Retinal pigment epithelial cell (primary cell): ENCODE measurements around the gene ANXA4.
"Not testable (repeated sequence)": the region's sequence is repeated elsewhere in the genome, so short reads cannot be mapped to it uniquely, and the experiment has no call there.

ENCODE experiments used
- DNase-seq: peaks from one replicate; pipeline ENCODE4 v3.0.0-alpha.2; 2010; ENCODE audit warnings: low read depth
- H3K4me3 ChIP-seq: 2 replicates; pipeline ENCODE4 v1.5.1; 2011; ENCODE audit warnings: mild to moderate bottlenecking, low read length, control low read depth, moderate library complexity
- TF ChIP-seq, protein P1 (sequence below): conservative IDR thresholded peaks from 2 replicates; pipeline ENCODE4 v1.5.1; 2011; ENCODE audit warnings: low read depth, low read length, control low read depth, inconsistent platforms

The ANXA4 gene

DNA sequence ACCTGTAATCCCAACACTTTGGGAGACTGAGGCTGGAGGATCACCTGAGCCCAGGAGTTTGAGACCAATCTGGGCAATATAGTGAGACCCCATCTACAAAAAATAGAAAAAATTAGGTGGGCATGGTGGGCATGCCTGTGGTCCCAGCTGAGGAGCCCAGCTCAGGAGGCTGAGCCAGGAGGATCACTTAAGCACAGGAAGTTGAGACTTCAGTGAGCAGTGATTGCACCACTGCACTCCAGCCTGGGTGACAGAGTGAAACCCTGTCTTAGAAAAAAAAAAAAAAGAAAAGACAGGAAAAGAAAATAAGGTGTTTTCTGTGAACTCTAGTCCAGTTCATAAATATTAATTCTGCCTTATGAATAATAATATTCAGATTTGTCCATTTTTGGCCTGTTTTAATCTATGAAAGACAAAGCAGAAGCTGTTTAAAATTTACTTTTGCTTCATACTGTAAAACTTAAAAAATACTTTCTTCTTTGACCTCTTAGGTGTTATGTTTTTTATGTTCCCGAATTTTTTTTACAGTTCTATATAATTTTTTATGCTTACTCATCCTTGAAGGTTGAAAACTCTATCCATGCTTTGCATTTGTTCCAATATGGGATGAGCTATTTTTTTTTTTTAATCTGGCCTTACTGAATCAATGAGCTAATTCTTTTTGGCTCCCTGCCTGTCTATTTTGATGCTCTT is 8.4 kb upstream of the ANXA4 start:
- TF ChIP-seq, protein P1, sequence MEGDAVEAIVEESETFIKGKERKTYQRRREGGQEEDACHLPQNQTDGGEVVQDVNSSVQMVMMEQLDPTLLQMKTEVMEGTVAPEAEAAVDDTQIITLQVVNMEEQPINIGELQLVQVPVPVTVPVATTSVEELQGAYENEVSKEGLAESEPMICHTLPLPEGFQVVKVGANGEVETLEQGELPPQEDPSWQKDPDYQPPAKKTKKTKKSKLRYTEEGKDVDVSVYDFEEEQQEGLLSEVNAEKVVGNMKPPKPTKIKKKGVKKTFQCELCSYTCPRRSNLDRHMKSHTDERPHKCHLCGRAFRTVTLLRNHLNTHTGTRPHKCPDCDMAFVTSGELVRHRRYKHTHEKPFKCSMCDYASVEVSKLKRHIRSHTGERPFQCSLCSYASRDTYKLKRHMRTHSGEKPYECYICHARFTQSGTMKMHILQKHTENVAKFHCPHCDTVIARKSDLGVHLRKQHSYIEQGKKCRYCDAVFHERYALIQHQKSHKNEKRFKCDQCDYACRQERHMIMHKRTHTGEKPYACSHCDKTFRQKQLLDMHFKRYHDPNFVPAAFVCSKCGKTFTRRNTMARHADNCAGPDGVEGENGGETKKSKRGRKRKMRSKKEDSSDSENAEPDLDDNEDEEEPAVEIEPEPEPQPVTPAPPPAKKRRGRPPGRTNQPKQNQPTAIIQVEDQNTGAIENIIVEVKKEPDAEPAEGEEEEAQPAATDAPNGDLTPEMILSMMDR, result no peak
- no peak overlapping the region for H3K4me3 ChIP-seq
- no peak for DNase-seq

DNA sequence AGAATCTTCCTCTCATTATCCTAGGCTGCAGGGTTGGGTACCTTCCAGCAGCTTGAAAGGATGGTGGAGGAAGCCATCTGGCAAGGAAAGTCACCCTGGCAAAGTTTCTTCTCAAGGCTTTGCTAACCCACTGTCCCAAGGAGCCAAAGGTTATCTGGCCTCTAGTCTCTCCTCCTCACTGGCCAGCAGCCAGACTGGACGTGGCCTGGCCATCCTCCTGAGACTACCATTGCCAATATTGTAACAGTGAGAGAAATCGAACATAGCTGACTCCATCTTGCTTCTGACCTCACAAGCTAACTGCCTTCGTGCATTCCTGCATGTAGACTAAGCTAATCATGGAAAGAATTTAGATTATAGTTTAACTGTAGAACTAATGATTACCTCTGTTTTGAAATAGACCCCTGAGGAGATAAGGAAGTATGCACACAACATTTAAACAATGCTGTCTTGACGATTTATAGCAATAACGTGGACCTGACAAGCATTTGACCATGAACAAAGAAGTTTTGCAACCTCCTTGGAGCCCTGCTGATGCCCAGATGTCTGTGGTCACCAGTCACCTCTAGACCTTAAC is 7.8 kb upstream of the ANXA4 start:
- DNase-seq, result no peak
- no peak overlapping the region for H3K4me3 ChIP-seq
- TF ChIP-seq, protein P1, result no peak

DNA sequence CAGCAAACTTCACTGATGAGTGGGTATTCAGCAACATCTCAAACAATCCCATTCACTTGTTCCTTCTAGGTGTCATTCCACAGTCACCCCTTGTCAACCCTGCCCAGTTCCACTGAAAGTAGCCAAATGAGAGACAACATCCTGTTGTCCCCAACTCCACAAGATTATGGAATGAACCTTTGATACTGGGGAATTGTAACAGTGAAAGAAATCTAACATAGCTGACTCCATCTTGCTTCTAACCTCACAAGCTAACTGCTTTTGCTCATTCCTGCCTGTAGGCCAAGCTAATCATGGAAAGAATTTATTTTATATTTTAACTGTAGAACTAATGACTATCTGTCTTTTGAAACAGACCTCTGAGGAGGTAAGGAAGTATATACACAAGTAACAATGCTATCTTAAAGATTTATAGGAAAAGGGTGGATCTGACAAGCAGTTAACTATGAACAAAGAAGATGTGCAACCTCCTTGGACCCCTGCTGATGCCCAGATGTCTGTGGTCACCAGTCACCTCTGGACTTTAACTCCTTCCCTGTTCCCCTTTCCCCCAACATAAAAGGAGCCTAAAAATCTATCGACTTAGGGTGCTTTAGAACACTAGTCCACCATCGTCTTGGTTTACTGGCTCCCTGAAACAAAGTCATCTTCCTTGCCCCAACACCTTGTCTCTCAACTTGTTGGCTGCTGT is 6.9 kb upstream of the ANXA4 start:
- no peak for DNase-seq
- TF ChIP-seq, protein P1, result no peak

DNA sequence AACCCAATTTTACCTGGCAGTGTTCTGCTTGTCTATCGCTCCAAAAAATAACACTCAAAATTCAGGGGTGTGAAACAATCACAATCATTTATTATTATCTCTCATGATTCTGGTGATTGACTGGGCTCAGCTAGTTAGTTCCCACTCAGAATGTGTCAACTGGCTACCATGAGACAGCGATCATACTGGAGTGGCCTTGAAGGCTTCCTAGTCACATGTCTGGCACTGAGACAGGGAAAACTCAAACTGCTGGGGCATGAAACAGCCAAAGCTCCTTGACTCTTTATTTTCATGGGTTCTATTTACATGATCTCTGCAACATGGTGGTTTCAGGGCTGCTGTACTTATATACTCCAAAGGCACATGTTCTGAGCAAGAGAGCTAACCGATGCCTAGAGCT is 6.2 kb upstream of the ANXA4 start:
- no peak overlapping the region for H3K4me3 ChIP-seq
- no peak for DNase-seq
- TF ChIP-seq, protein P1, result no peak

More for the DNA sequence above, 6.9 kb upstream of the ANXA4 start:
- no peak overlapping the region for H3K4me3 ChIP-seq

DNA sequence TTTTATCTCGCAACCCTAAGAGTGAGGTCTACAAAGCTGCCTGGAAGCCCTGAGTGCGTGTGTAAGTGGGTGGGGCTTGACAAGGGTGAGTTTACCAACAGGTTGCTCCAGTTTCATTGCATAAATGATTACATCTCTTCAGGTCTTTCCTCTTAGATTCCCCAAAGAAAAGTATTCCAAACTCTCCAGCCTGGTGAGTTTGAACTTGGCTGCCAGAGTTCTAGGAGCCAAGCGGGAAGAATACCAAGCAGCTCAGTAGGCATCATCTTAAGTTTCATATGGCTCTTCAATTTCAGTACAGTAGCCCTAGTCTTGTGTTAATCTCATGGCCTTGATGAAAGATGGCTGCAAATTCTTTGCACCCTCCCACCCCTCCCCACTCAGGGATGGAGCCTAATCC is 3.8 kb upstream of the ANXA4 start:
- not testable (repeated sequence) for H3K4me3 ChIP-seq, DNase-seq

DNA sequence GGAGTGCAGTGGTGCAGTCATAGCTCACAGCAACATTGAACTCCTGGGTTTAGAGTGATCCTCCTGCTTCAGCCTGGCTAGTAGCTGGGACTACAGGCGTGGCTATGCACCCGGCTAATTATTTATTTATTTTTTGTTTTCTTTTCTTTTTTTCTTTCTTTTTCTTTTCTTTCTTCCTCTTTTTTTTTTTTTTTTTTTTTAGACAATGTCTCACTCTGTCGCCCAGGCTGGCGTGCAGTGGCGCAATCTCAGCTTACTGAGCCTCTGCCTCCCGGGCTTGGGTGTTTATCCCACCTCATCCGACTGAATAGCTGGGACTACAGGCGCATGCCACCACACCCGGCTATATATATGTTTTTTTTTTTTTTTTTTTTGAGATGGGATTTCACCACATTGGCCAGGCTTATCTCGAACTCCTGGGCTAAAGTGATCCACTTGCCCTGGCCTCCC is 1.4 kb upstream of the ANXA4 start:
- TF ChIP-seq, protein P1, result no peak
- DNase-seq, result no peak
- peak overlapping the region; percentile 72 for H3K4me3 ChIP-seq

DNA sequence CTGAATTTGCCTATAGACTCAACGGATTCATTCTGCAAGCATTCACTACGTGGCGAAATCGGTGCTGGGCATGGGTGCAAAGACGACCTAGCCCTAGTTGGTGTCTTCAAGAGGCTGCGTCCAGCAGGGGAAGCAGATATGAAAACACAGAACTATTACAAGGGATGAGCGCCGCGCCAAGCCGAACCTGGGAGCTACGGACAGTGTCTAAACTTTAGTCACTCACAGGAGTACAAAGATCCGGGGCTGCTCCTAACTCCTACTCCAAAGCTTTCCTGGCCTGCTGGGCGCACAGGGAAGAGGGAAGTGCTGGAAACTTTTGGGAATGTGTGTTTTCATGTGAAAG is 732 bp upstream of the ANXA4 start:
- TF ChIP-seq, protein P1, result no peak
- H3K4me3 ChIP-seq, result peak overlapping the region; percentile 72
- DNase-seq, result no peak
